Measurements from ENCODE around the gene CCL24.
"Not testable (repeated sequence)": the region's sequence is repeated elsewhere in the genome, so short reads cannot be mapped to it uniquely, and the experiment has no call there.

DNA sequence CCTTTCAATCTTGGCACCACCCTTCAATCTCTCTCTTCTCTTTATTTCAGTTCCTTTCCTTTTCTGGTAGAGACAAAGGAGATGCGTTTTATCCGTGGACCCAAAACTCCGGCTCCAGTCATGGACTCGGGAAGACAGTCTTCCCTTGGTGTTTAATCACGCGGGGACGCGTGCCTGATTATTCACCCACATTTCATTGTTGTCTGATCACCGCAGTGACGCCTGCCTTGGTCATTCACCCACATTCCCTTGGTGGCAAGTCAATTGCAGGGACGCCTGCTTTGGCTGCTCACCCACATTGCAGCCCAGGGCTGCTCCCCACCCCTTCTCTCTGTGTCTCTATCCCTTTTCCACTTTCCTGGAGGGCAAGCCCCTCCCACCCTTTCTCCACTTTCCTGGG lies 34.1 kb downstream of the CCL24 start:
- TF ChIP-seq POLR2A, EP300, POLR2AphosphoS5 (IDR thresholded peaks at IDR 0.05): not testable (repeated sequence)
- TF ChIP-seq, protein P1, sequence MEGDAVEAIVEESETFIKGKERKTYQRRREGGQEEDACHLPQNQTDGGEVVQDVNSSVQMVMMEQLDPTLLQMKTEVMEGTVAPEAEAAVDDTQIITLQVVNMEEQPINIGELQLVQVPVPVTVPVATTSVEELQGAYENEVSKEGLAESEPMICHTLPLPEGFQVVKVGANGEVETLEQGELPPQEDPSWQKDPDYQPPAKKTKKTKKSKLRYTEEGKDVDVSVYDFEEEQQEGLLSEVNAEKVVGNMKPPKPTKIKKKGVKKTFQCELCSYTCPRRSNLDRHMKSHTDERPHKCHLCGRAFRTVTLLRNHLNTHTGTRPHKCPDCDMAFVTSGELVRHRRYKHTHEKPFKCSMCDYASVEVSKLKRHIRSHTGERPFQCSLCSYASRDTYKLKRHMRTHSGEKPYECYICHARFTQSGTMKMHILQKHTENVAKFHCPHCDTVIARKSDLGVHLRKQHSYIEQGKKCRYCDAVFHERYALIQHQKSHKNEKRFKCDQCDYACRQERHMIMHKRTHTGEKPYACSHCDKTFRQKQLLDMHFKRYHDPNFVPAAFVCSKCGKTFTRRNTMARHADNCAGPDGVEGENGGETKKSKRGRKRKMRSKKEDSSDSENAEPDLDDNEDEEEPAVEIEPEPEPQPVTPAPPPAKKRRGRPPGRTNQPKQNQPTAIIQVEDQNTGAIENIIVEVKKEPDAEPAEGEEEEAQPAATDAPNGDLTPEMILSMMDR (IDR thresholded peaks at IDR 0.05), result not testable (repeated sequence)
